Activated B cell treated with CpG ODN at 0.5 μM for 24 hours (primary cell): ENCODE measurements around the gene LIG1. TPM values are rescaled to one million over a fixed set of nuclear protein-coding genes. Genes with fewer than 3 reads are reported as not detected.
A peak's percentile ranks its signal among the peaks of the same experiment; 100 is the strongest.

ENCODE experiments used
- ATAC-seq: fragments of 200-7000 bp; cut with Tn5 transposase; one replicate; pipeline ENCODE4 v1.10.0; 2021; ENCODE audit warnings: low read depth, mild to moderate bottlenecking, moderate library complexity
- CTCF ChIA-PET: fragments of 350-600 bp; sonication (Branson Sonifier 250); formaldehyde crosslinking; loops from one replicate; lab custom pipeline; 2021; ENCODE audit warnings: antibody characterized with exemption; lab: Charles Lee
- POLR2A ChIA-PET: fragments of 350-600 bp; sonication (Branson Sonifier 250); formaldehyde crosslinking; loops from one replicate; lab custom pipeline; 2021; ENCODE audit warnings: antibody characterized with exemption; lab: Charles Lee
- DNase-seq: peaks from one replicate; pipeline ENCODE4 v3.0.0; 2022
- H3K27ac Mint-ChIP-seq: one replicate; pipeline ENCODE4 v1.8.0; 2020; ENCODE audit warnings: mixed read lengths
- H3K27me3 Mint-ChIP-seq: one replicate; pipeline ENCODE4 v1.8.0; 2021; ENCODE audit warnings: mixed read lengths
- H3K36me3 Mint-ChIP-seq: one replicate; pipeline ENCODE4 v1.8.0; 2021; ENCODE audit warnings: low read depth, mixed read lengths
- H3K4me1 Mint-ChIP-seq: one replicate; pipeline ENCODE4 v1.8.0; 2021; ENCODE audit warnings: mixed read lengths
- H3K4me3 Mint-ChIP-seq: one replicate; pipeline ENCODE4 v1.8.0; 2020; ENCODE audit warnings: mild to moderate bottlenecking, mixed read lengths
- H3K9me3 Mint-ChIP-seq: one replicate; pipeline ENCODE4 v1.8.0; 2020; ENCODE audit warnings: mixed read lengths
- intact Hi-C: fragments of 100-400 bp; cut with micrococcal nuclease; formaldehyde crosslinking; loops from one replicate; pipeline ENCODE4 v1.15.1; 2024
- total RNA-seq: library from RNA; stranded (reverse); gene quantifications from 2 replicates; pipeline ENCODE4 v1.2.3, GENCODE V29; 2022
- TF ChIP-seq, protein P1 (sequence below): fragments of 200-600 bp; IDR thresholded peaks from one replicate; pipeline ENCODE4 v1.8.0; 2022; ENCODE audit warnings: antibody characterized with exemption, mild to moderate bottlenecking

The LIG1 gene
- total RNA-seq, 1 donor from 2014 or later: 41.8 TPM

GRCh38 chr19:48127561-48127960 lies 42.6 kb downstream of the LIG1 start:
- peaks cover 2% of the 10 kb centered on the region for H3K4me1 Mint-ChIP-seq
- ChIA-PET CTCF (no interaction called here), POLR2A (no interaction called here)
- H3K4me3 Mint-ChIP-seq: no peak overlapping the region
- H3K27me3 Mint-ChIP-seq: no peaks in the 10 kb centered on the region
- H3K9me3 Mint-ChIP-seq: peaks cover 4% of the 10 kb centered on the region
- peaks cover 83% of the 10 kb centered on the region for H3K36me3 Mint-ChIP-seq
- no peak overlapping the region for H3K27ac Mint-ChIP-seq
- intact Hi-C loops: no loop called here
- DNase-seq (no peak), ATAC-seq (no peak)
- TF ChIP-seq, protein P1, sequence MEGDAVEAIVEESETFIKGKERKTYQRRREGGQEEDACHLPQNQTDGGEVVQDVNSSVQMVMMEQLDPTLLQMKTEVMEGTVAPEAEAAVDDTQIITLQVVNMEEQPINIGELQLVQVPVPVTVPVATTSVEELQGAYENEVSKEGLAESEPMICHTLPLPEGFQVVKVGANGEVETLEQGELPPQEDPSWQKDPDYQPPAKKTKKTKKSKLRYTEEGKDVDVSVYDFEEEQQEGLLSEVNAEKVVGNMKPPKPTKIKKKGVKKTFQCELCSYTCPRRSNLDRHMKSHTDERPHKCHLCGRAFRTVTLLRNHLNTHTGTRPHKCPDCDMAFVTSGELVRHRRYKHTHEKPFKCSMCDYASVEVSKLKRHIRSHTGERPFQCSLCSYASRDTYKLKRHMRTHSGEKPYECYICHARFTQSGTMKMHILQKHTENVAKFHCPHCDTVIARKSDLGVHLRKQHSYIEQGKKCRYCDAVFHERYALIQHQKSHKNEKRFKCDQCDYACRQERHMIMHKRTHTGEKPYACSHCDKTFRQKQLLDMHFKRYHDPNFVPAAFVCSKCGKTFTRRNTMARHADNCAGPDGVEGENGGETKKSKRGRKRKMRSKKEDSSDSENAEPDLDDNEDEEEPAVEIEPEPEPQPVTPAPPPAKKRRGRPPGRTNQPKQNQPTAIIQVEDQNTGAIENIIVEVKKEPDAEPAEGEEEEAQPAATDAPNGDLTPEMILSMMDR: no peak

GRCh38 chr19:48123907-48124651 lies 46.1 kb downstream of the LIG1 start:
- POLR2A ChIA-PET: no interaction called here
- TF ChIP-seq, protein P1: no peak
- no peak for ATAC-seq
- DNase-seq: no peak
- CTCF ChIA-PET: interaction anchor here (1.7 kb wide), 1 partner anchor 22 kb away, joined by 4 read pairs; no protein-coding TSS in a partner anchor
- Mint-ChIP-seq H3K9me3 (peaks cover 9% of the 10 kb centered on the region), H3K4me3 (no peak overlapping the region), H3K27ac (no peak overlapping the region), H3K27me3 (no peaks in the 10 kb centered on the region), H3K4me1 (peaks cover 11% of the 10 kb centered on the region), H3K36me3 (peaks cover 76% of the 10 kb centered on the region)
- intact Hi-C loops: no loop called here

DNA sequence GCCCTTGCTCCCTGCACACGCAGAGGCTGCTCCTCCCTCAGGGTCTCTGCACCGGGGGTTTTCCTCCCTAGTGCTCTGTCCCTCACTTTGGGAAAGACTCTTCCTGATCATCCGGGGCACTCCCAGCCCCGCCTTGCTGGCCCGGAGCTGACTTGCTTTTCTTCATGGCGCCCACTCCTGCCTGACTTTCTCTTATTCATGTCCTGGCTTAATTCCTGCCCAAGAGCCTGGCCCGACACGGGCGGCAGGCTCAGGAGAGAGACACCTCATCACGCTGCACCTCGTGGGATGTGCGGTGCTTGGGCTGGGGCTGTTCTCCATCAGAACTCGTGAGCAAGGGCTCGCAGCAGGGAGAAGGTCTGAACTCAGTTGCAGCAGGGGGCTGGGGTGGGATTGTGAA lies 47.7 kb downstream of the LIG1 start:
- H3K27ac Mint-ChIP-seq: peak overlapping the region; percentile 78
- intact Hi-C loops: loop anchor here (1.0 kb wide), 1 partner anchor 16 kb away; no protein-coding TSS in a partner anchor
- peaks cover 20% of the 10 kb centered on the region for H3K4me1 Mint-ChIP-seq
- no peaks in the 10 kb centered on the region for H3K27me3 Mint-ChIP-seq
- no peak overlapping the region for H3K4me3 Mint-ChIP-seq
- TF ChIP-seq, protein P1: no peak
- H3K36me3 Mint-ChIP-seq: peaks cover 73% of the 10 kb centered on the region
- peaks cover 5% of the 10 kb centered on the region for H3K9me3 Mint-ChIP-seq
- no peak for DNase-seq
- ATAC-seq: no peak
- ChIA-PET POLR2A (interaction anchor here (0.6 to 1.2 kb wide), 3 partner anchors 12 to 36 kb away, joined by 4 to 6 read pairs (median 4); partner anchors contain the start of gene PLA2G4C), CTCF (interaction anchor here (0.6 to 1.7 kb wide), 2 partner anchors 12 to 27 kb away, joined by 4 to 6 read pairs; partner anchors contain the start of gene PLA2G4C)

GRCh38 chr19:48121909-48122371 lies 48.2 kb downstream of the LIG1 start:
- CTCF ChIA-PET: interaction anchor here (1.7 kb wide), 1 partner anchor 11 kb away, joined by 6 read pairs; the partner anchor contains the start of gene PLA2G4C
- no peak for DNase-seq

More at GRCh38 chr19:48121909-48122371, 48.2 kb downstream of the LIG1 start:
- Mint-ChIP-seq H3K27me3 (no peaks in the 10 kb centered on the region), H3K4me1 (peaks cover 20% of the 10 kb centered on the region), H3K4me3 (no peak overlapping the region), H3K9me3 (peaks cover 5% of the 10 kb centered on the region), H3K36me3 (peaks cover 72% of the 10 kb centered on the region), H3K27ac (peak overlapping the region; percentile 78)
- peak; percentile 45 for ATAC-seq
- TF ChIP-seq, protein P1: no peak
- POLR2A ChIA-PET: interaction anchor here (0.6 to 1.2 kb wide), 3 partner anchors 11 to 37 kb away, joined by 4 to 6 read pairs (median 4); partner anchors contain the start of gene PLA2G4C
- intact Hi-C loops: loop anchor here (1.0 kb wide), 1 partner anchor 16 kb away; no protein-coding TSS in a partner anchor
